ENCODE results near the gene PLAC1.

PLAC1 gene

DNA sequence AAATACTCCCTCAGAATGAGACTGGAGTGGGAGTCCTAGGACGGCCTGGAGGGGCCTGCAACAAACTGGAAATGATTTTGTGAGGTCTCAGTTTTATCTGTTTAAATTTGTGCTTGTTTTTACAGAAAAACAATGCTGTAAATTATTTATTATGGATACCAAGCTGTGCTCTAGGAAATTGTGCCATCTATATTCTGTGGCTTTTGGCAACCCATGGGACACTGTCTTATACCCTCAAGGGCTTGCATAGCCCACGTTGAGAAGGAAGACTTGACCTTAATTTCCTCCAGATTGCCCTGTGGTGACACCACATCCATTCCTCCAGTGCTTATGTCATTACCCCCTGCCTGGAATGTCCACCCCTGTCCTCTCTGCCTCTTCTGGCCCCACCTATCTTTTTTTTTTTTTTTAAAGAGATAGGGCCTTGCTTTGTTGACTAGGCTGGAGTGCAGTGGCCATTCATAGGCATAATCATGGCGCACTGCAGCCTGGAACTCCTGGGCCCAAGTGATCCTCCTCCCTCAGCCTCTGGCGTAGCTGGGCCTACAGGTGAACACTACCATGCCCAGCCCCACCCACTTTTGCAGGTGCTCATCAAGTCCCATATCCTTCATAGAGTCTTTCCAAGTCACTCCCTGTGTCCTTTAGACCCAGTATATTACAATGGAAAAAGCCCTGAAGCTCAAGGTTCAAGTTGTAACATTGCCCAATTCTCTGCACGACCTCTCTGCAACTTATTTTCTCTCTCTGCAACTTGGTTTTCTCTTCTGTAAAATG is 120.9 kb downstream of the PLAC1 start:
- H3K27ac ChIP-seq = no peak overlapping the region

DNA sequence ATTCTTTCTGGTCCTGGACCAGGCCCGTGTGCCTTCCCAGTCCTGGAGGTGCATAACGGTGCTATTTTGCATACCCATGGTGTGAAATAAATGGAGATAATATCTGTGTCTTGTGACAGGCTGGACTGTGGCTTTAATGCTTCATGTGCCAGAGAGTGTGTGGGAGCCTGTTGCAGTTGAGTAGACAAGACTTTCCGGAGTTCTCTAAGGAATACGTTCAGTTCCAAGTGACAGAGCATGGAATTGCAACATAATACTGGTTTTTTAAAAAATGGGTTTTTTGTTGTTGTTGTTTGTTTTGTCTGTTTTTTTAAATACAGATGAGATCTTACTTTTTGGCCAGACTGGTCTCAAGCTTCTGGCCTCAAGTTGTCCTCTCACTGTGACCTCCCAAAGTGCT is 124.3 kb downstream of the PLAC1 start:
- Histone ChIP-seq H3K36me3 (no peaks in the 10 kb centered on the region), H3K27me3 (no peaks in the 10 kb centered on the region), H3K4me1 (ENCODE audit: control insufficient read depth in 1 of 2, insufficient read depth in 1 of 2, low read depth in 1 of 2, low read length in 1 of 2) (no peaks in the 10 kb centered on the region), H3K27ac (no peak overlapping the region), H3K9me3 (no peaks in the 10 kb centered on the region), H3K4me3 (ENCODE audit: low read depth in 1 of 2, low read length in 1 of 2) (no peak overlapping the region)
- TF ChIP-seq, protein P1, sequence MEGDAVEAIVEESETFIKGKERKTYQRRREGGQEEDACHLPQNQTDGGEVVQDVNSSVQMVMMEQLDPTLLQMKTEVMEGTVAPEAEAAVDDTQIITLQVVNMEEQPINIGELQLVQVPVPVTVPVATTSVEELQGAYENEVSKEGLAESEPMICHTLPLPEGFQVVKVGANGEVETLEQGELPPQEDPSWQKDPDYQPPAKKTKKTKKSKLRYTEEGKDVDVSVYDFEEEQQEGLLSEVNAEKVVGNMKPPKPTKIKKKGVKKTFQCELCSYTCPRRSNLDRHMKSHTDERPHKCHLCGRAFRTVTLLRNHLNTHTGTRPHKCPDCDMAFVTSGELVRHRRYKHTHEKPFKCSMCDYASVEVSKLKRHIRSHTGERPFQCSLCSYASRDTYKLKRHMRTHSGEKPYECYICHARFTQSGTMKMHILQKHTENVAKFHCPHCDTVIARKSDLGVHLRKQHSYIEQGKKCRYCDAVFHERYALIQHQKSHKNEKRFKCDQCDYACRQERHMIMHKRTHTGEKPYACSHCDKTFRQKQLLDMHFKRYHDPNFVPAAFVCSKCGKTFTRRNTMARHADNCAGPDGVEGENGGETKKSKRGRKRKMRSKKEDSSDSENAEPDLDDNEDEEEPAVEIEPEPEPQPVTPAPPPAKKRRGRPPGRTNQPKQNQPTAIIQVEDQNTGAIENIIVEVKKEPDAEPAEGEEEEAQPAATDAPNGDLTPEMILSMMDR (IDR thresholded peaks at IDR 0.05) = no peak

More for the DNA sequence above, 120.9 kb downstream of the PLAC1 start:
- H3K9me3 ChIP-seq = no peaks in the 10 kb centered on the region
- no peaks in the 10 kb centered on the region for H3K4me1 ChIP-seq (ENCODE audit: control insufficient read depth in 1 of 2, insufficient read depth in 1 of 2, low read depth in 1 of 2, low read length in 1 of 2)
- no peaks in the 10 kb centered on the region for H3K27me3 ChIP-seq
- H3K4me3 ChIP-seq (ENCODE audit: low read depth in 1 of 2, low read length in 1 of 2) = no peak overlapping the region
- no peaks in the 10 kb centered on the region for H3K36me3 ChIP-seq
- TF ChIP-seq, protein P1 (IDR thresholded peaks at IDR 0.05) = no peak

DNA sequence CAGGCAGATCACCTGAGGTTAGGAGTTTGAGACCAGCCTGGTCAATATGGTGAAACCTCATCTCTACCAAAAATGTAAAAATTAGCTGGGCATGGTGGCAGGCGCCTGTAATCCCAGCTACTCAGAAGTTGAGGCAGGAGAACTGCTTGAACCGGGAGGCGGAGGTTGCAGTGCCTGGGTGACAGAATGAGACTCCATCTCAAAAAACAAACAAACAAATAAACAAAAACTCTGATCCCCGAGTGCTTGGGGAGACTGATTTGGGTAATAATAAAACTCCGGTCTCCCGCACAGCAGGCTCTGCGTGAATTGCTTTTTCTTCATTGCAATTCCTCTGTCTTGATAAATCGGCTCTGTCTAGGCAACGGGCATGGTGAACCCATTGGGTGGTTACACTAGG is 124.9 kb downstream of the PLAC1 start:
- no peaks in the 10 kb centered on the region for H3K27me3 ChIP-seq
- H3K4me1 ChIP-seq (ENCODE audit: control insufficient read depth in 1 of 2, insufficient read depth in 1 of 2, low read depth in 1 of 2, low read length in 1 of 2) = no peaks in the 10 kb centered on the region
- no peak overlapping the region for H3K4me3 ChIP-seq (ENCODE audit: low read depth in 1 of 2, low read length in 1 of 2)
- no peaks in the 10 kb centered on the region for H3K36me3 ChIP-seq
- no peak overlapping the region for H3K27ac ChIP-seq
- TF ChIP-seq, protein P1 (IDR thresholded peaks at IDR 0.05) = no peak
- H3K9me3 ChIP-seq = no peaks in the 10 kb centered on the region

DNA sequence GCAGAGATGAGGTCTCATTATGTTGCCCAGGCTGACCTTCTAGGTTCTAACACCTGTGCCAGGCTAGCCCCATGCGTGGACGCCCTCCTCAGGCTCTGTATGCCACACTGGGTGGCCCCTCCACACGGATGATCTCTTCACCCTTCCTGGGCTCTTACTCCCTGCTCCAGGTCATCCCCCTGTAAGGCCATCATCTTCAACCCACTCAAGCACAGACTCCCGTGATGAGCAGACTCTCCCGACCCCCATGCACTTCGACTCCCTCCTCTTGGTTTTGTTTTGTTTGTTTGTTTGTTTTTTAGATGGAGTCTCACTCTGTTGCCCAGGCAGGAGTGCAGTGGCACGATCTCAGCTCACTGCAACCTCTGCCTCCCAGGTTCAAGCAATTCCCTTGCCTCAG is 127.4 kb downstream of the PLAC1 start:
- Histone ChIP-seq H3K4me3 (ENCODE audit: low read depth in 1 of 2, low read length in 1 of 2) (no peak overlapping the region), H3K4me1 (ENCODE audit: control insufficient read depth in 1 of 2, insufficient read depth in 1 of 2, low read depth in 1 of 2, low read length in 1 of 2) (no peaks in the 10 kb centered on the region), H3K9me3 (no peaks in the 10 kb centered on the region), H3K27ac (no peak overlapping the region), H3K36me3 (no peaks in the 10 kb centered on the region), H3K27me3 (no peaks in the 10 kb centered on the region)
- TF ChIP-seq, protein P1 (IDR thresholded peaks at IDR 0.05) = no peak

DNA sequence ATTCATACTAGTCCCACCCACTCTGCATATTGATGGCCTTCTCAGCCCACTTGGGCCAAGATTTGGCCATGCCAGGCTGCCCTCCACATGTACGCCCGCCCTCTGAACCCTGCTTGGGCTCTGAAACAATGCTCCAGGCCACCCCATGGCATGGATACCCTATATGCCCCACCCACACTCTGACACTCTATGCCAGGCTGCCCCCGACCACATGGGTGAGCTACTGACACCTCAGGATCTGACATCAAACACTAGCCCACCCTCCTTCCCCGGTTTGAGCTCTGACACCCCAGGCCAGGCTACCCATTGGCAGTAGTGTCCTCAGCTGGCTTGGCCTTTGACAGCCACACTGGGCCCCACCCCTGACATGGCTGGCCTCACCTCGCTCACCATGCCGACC is 128.8 kb downstream of the PLAC1 start:
- no peaks in the 10 kb centered on the region for H3K9me3 ChIP-seq
- no peak overlapping the region for H3K4me3 ChIP-seq (ENCODE audit: low read depth in 1 of 2, low read length in 1 of 2)
- H3K4me1 ChIP-seq (ENCODE audit: control insufficient read depth in 1 of 2, insufficient read depth in 1 of 2, low read depth in 1 of 2, low read length in 1 of 2) = no peaks in the 10 kb centered on the region
- no peaks in the 10 kb centered on the region for H3K27me3 ChIP-seq
- TF ChIP-seq, protein P1 (IDR thresholded peaks at IDR 0.05) = no peak
- H3K27ac ChIP-seq = no peak overlapping the region
- no peaks in the 10 kb centered on the region for H3K36me3 ChIP-seq
